Measurements from ENCODE around the gene REELD1.

Gene REELD1

DNA sequence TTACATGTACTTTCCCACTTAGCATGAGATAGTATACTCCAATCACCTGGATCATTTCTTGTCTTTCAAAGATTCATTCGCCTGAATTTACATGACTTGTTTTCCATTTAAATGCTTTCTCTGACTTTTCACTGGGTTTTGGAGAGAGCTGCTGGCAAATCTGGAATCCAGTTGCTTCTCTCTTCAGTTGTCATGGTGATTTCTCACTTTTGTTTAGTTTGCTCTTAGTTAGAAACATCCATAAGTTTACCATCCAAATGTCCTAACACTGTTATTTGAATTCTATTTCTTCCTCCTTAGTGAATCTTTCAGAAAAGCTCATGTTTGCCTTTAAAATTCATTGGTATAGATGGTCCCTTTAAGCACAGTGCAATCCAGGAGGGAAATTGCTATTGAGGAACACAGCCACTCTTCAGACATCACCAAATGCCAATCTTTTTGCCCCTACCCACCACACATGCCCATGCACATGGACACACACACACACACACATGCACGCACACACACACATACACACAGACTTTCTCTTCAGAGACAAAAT is 51.7 kb downstream of the REELD1 start:
- DNase-seq (ENCODE audit: low read depth in 2 of 2): no peak

DNA sequence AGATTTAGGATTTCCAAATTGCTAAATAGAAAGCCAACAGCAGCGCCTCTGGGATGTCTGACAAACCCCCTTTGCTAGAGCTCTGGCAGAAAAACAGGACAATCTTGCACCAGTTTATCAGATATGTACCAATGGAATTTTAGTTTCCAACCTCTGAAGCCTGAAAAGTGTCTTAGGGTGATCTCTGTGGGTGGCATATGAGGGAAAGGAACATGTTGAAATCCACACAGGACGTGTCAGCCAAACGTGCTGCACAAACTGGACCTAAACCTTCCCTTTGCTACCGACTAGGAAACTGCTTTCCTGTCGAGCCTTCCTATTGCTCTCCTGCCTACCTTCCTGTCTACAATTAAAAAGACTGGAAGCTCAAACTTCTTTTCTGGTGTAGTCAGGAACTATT is 53.5 kb downstream of the REELD1 start:
- DNase-seq (ENCODE audit: low read depth in 2 of 2): no peak

DNA sequence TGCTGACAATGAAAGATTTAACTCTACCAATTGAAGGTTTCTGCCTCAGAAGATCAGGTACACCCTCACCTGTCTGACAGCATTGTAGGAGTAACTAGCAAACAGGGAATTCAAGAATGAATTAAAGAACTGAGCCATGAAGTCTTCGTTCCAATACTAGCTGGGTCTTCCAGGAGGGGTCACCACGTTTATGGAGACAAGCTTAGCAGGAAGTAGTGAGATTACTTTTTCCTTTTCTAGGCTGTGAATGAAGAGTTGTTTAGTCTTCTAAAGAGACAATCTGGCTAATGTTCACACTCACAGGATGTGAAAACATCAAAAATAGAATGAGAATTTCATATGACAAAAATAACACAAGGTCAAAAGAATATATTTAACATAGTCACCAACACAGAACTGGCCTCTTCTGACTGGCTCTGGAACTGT is 54.9 kb downstream of the REELD1 start:
- no peak for DNase-seq (ENCODE audit: low read depth in 2 of 2)

DNA sequence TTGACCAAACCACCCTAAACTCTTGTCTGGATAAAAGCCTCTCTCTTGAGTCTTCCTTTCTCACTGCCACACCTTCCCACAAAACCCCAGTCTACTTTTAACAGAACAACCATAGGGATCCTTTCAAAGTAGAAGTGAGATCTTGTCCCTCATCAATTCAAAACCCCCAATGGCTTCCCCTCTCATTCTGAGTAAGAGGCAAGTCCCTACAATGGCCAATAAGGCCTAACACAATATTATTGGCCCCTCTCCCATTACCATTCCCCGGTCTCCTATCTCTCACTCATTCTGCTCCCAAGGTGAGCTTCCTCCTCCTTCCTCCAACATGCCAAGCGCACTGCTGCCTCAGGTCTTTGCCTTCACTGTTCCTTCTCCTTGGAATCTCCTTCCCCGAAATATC is 57.1 kb downstream of the REELD1 start:
- no peak for DNase-seq (ENCODE audit: low read depth in 2 of 2)

DNA sequence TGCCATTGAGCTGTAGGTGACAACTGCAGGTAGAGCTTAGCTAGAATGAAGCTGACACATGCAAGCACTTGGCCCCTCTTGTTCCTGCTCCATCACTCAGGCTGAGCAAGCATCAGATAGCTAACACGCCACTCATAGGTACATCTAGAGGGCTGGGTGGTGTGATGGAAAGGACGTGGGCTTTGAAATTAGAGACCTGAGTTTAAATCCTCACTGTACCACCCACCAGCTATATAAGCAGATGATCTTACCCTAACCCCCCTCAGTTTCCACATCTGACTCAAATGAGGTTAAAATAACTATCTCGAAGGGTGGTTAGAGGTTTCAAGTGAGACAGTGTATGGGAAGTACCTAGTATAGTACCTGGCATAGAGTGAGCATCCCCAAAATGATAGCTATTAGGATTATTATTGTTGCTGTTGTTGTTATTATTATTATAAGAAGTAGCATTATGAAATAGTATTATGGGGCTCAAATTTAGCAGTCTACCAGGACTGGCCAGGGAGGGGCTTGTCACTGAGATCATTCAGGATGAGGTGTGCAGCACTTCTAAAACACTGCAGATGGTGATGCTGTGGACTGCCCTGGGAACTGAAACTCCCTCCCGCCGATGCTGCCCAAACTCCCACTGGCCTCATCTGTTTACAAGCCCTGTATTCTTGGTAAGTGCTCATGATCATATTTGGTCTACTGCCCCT is 59.0 kb downstream of the REELD1 start:
- DNase-seq (ENCODE audit: low read depth in 2 of 2): no peak

DNA sequence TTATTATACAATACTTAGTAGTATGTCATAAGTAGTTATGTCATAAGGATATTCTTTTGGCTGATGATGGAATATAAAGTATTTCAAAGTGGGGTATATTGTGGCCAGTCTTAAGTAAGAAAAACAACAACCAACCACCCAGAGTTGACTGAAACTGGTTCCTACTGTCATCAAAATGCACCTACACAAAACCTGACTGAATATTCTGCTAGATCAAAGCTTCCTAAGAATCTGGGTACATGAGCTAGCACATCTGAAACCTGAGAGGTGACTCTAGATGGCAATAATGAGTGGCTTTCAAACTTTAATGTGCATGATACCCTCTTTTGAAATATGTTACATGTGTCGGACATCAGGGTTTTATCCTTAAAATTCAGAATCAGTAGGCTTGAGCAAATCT is 60.4 kb downstream of the REELD1 start:
- no peak for DNase-seq (ENCODE audit: low read depth in 2 of 2)

DNA sequence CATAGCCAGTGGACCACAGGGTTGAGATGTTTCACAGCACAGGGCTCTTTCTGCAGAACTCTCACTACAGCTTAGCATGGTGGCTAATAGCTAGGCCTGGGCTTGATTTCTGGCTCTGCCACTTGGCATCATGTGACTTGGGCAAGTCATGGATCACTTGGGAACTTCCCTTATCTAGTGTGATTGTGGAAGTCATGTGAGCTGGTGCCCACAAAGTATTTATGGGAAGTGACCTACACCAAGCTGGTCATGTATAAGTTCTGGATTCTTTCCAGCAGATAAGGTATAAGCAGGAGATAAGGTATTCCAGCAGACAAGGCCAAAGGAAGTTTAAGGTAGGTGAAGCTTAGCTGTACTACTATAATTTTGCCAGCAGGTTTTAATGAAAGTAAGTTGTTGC is 61.0 kb downstream of the REELD1 start:
- DNase-seq (ENCODE audit: low read depth in 2 of 2): no peak

DNA sequence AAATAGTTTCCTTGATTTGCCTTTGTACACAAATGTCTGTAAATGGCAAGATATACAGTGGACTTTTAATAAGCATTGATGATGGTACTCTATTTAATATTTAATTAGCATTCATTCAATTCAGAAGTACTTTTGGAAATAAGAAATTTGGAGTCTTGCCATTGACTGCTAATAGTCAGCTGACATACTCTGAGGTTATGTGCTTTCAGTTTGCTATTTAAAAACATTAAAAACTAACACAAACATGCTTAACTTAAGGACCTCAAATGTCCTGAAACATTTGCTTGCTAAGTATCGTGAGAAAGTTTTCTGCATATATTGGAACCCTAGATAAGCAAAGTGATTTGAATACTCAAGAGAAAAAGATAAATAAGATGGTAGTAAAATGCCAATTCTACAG is 64.6 kb downstream of the REELD1 start:
- DNase-seq (ENCODE audit: low read depth in 2 of 2): no peak
